Left forelimb (tissue), 1 donor: ENCODE data around the gene TCF7L2.

ENCODE experiments used
- DNase-seq: peaks from one replicate; pipeline ENCODE4 v3.0.0-alpha.2; 2018; ENCODE audit warnings: low spot score

Gene TCF7L2

DNA sequence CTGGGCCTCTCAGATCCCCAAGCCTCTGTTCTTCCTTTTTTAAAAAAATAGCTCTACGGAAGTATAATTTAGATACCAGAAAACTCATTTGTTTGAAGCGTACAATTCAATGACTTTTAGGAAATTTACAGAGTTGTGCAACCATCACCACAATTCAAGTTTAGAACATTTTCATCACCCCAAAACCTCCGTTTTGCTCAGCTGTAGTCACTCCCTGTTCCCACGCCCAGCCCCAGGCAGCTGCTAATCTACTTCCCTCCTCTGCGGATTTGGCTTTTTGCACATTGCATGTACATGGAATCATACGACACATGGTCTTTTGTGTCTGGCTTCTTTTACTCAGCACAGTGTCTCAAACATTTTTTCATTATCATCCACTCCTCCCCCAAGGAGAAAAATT lies 229.2 kb downstream of the TCF7L2 start:
- no peak for DNase-seq

GRCh38 chr10:113179966-113180365 lies 229.9 kb downstream of the TCF7L2 start:
- no peak for DNase-seq

GRCh38 chr10:113180401-113181154 lies 230.5 kb downstream of the TCF7L2 start:
- no peak for DNase-seq

GRCh38 chr10:113182154-113182553 lies 232.1 kb downstream of the TCF7L2 start:
- DNase-seq = no peak

DNA sequence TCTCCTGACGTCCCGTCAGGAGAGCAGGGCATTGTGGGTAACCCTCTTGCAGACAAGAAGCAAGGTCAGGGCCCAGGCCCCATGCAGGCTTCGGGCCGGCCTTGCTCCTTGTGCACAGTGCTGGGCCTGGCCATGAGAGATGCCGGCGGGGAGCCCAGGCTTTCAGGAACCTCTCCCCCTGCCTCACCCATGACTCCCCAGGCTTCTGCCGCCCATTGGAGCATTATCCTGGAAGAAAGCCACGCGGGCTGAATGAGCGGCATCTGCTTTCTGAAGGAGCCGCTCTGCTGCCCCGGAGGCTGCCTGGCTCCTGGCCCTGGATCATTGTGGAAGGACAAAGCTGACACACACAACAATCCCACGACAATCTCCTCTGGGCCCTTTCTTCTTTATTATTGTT lies 233.5 kb downstream of the TCF7L2 start:
- no peak for DNase-seq

GRCh38 chr10:113187063-113187777 lies 237.2 kb downstream of the TCF7L2 start:
- no peak for DNase-seq

- DNase-seq = no peak
These were observed 249.4 kb downstream of the TCF7L2 start for GRCh38 chr10:113199459-113199858.

- no peak for DNase-seq
These were observed 252.0 kb downstream of the TCF7L2 start for GRCh38 chr10:113202011-113202410.

DNA sequence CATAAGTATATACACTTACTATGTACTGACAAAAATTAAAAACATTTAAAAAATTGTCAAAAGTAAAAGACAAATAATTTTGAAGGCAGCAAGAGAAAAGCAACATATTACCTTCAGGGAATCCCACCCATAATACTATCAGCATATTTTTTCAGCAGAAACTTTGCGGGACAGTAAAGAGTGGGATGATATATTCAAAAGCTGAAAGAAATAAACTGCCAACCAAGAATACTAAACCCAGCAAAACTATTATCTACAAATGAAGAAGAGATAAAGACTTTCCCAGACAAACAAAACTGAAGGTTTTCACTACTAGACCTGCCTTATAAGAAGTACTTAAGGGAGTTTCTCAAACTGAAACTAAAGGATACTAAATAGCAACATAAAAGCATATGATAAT lies 257.9 kb downstream of the TCF7L2 start:
- no peak for DNase-seq

GRCh38 chr10:113213035-113213434 lies 263.0 kb downstream of the TCF7L2 start:
- no peak for DNase-seq

- no peak for DNase-seq
These were observed 264.3 kb downstream of the TCF7L2 start for GRCh38 chr10:113214331-113214730.

- DNase-seq = no peak
These were observed 266.1 kb downstream of the TCF7L2 start for GRCh38 chr10:113216102-113216501.
